Keratinocyte (primary cell): Measurements from ENCODE around the gene ATP11A.

ENCODE experiments used
- EZH2 ChIP-seq: IDR thresholded peaks from one replicate; pipeline ENCODE4 v1.6.1; 2012; ENCODE audit warnings: inconsistent platforms, mild to moderate bottlenecking, low read length, moderate library complexity
- TF ChIP-seq, protein P1 (sequence below), 3 experiments: IDR thresholded peaks in 1 of 3; conservative IDR thresholded peaks in 1 of 3; optimal IDR thresholded peaks in 1 of 3; 2 replicates in 2 of 3; 3 replicates in 1 of 3; pipeline versions ENCODE3 to v1.5.1; 2011; ENCODE audit warnings: low read length in 3 of 3, mild to moderate bottlenecking in 3 of 3, moderate library complexity in 2 of 3, control low read depth in 1 of 3, inconsistent platforms in 1 of 3; ENCODE audit not compliant: insufficient read depth in 2 of 3; ENCODE audit errors: extremely low read depth in 1 of 3

GRCh38 chr13:112815871-112816270 is 126.0 kb downstream of the ATP11A start:
- TF ChIP-seq, protein P1, sequence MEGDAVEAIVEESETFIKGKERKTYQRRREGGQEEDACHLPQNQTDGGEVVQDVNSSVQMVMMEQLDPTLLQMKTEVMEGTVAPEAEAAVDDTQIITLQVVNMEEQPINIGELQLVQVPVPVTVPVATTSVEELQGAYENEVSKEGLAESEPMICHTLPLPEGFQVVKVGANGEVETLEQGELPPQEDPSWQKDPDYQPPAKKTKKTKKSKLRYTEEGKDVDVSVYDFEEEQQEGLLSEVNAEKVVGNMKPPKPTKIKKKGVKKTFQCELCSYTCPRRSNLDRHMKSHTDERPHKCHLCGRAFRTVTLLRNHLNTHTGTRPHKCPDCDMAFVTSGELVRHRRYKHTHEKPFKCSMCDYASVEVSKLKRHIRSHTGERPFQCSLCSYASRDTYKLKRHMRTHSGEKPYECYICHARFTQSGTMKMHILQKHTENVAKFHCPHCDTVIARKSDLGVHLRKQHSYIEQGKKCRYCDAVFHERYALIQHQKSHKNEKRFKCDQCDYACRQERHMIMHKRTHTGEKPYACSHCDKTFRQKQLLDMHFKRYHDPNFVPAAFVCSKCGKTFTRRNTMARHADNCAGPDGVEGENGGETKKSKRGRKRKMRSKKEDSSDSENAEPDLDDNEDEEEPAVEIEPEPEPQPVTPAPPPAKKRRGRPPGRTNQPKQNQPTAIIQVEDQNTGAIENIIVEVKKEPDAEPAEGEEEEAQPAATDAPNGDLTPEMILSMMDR (optimal IDR thresholded peaks at IDR 0.05 in 1 of 3, IDR thresholded peaks at IDR 0.05 in 1 of 3, conservative IDR thresholded peaks at IDR 0.05 in 1 of 3; ENCODE audit: extremely low read depth in 1 of 3, insufficient read depth in 2 of 3, low read length in 3 of 3) = no peak
- no peak for TF ChIP-seq EZH2
